Measurements from ENCODE around the gene PDE2A. TPM values are rescaled to one million over a fixed set of nuclear protein-coding genes. Genes with fewer than 3 reads are reported as not detected.

Gene PDE2A
- total and polyA plus RNA-seq, 11 donors = 16.8 to 53.7 (median 23.7) TPM

DNA sequence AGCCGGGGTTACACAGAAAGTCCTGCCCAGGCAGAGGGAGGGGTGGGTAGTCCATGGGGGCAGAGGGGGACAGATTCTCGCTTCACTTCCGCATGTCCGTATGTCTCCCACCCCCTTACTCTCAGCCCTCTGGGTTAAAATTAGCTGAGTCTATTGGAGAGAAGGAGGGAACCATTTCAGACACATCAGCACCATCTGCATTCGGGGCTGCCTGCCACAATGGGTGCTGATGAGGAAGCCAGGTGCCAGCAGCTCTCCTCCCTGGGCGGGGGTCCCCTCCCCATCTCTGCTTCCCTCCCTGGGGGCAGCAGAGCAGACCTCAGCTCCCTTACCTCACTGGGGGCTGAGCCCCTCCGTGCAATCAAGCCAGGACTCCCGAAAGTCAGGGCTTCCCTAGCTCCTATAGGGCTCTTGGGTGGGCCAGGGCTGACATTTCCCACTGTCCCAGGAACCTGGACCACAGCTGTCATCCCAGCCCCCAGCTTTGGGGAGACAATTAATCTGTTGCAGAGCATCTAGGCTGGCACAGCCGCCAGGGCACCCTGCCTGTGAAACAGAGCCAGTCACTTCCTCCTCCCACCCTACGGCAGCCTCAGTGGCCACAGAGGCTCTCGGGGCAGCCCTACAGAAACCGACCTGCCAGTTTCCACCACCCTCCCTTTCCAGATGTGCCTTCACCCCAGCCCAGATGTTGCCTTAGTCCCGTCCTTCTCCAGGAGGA lies 67.3 kb downstream of the PDE2A start:
- Histone ChIP-seq H3K36me3 (peaks cover 0 to 10% (median 0%) of the 10 kb centered on the region in 9 donors), H3K27me3 (peaks cover 0 to 19% (median 0%) of the 10 kb centered on the region in 9 donors), H3K4me1 (peaks cover 0 to 41% (median 21%) of the 10 kb centered on the region in 12 donors), H3K9me3 (no peaks in the 10 kb centered on the region), H3K4me3 (peak overlapping the region in 3 of 12 donors; percentile 3 to 22 (median 7)), H3K27ac (peak overlapping the region in 8 of 12 donors; percentile 17 to 67 (median 46))
- 48 to 60% (median 53%) methylated on average over 11 to 13 of the region's 13 CpGs for WGBS, 4 donors
- DNase-seq (no peak), ATAC-seq (peak in 3 of 4 donors; percentile 8 to 37 (median 16))
- intact Hi-C loops (cut with DNase I) = no loop called here
- no peak for TF ChIP-seq CTCF (IDR thresholded peaks at IDR 0.05)
- TF ChIP-seq POLR2A (IDR thresholded peaks at IDR 0.05) = no peak

DNA sequence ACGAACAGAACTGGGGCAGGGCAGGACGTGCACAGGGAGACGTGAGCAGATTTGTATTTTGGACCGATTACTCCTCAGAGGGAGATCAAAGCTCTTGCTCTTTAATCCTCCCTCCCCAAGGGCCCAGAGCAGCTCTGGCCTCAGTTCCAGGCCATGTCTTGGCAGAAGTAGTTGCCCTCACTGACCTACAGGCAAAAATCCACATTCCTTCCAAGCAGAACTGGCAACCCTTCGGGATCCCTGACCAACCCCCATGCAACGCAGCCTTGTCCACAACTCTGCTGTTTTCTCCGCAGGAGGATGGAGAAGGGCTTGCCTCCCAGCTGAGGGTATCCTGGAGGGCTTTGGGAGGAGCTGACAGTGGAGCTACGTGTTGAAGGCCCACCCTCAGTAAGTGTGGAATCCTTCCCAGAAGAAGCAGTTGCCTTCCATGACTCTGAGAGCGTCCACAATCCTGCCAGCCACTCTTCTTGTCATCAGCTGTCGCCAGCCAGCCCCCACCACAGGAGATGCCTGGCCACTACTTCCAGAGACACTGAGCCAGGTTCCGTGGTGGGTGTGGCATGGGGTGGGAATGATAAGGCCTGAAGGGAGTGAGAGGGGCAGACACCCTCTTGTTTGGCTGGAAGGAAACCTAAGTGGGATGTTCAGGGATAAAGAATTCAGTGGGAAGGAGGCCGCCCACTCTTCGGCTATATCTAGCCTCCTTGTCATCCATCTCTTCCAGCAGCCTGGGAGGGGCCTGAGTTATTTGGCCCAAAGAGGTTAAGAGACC lies 68.1 kb downstream of the PDE2A start:
- H3K27me3 ChIP-seq = peaks cover 0 to 13% (median 0%) of the 10 kb centered on the region in 9 donors
- intact Hi-C loops (cut with DNase I) = no loop called here
- DNase-seq (no peak), ATAC-seq (peak; percentile 41 to 66 (median 55))
- TF ChIP-seq CTCF (IDR thresholded peaks at IDR 0.05) = no peak
- no peak for TF ChIP-seq POLR2A (IDR thresholded peaks at IDR 0.05)
- peak overlapping the region in 2 of 12 donors; percentile 1 to 7 for H3K4me3 ChIP-seq
- H3K9me3 ChIP-seq = no peaks in the 10 kb centered on the region
- peak overlapping the region in 11 of 12 donors; percentile 8 to 67 (median 32) for H3K27ac ChIP-seq
- peaks cover 0 to 10% (median 0%) of the 10 kb centered on the region in 9 donors for H3K36me3 ChIP-seq
- 23 to 50% (median 41%) methylated on average over 11 to 13 of the region's 13 CpGs for WGBS, 4 donors
- H3K4me1 ChIP-seq = peaks cover 0 to 37% (median 21%) of the 10 kb centered on the region in 12 donors

DNA sequence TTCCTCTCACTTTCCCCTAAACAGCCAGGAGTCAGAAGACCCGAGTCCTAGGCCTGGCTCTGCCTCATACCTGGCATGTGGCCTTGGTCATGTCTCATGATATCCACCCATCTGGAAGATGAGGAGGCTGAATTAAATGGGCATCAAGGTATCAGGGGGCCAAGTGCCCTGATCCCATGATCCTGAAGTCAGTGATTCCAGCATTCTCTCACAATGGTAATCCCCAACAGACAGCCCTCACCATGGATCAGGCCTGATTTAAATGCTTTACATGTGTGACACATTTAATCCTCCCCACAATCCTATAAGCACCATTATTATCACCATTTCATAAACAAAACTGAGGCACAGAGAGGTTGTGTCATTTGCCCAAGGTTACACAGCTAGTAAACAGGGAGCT lies 70.0 kb downstream of the PDE2A start:
- TF ChIP-seq POLR2A (IDR thresholded peaks at IDR 0.05) (no peak), CTCF (IDR thresholded peaks at IDR 0.05) (no peak)
- peaks cover 0 to 10% (median 0%) of the 10 kb centered on the region in 9 donors for H3K36me3 ChIP-seq
- intact Hi-C loops (cut with DNase I) = no loop called here

More for the DNA sequence above, 70.0 kb downstream of the PDE2A start:
- Histone ChIP-seq H3K4me1 (peaks cover 0 to 37% (median 21%) of the 10 kb centered on the region in 12 donors), H3K27ac (no peak overlapping the region), H3K4me3 (no peak overlapping the region), H3K27me3 (peaks cover 0 to 6% (median 0%) of the 10 kb centered on the region in 9 donors), H3K9me3 (no peaks in the 10 kb centered on the region)
- 71 to 91% (median 85%) methylated on average over 1 of the region's 1 CpG for WGBS, 4 donors
- DNase-seq (no peak), ATAC-seq (no peak)

Measured in heart left ventricle (tissue), 16 donors.